Effector memory CD8-positive, alpha-beta T cell (primary cell): ENCODE measurements around the gene DCDC1.

Experiments
- ATAC-seq: fragments of 150-1000 bp; cut with Tn5 transposase; replicated peaks from 2 replicates; pipeline ENCODE4 v1.10.0; 2021; ENCODE audit warnings: mild to moderate bottlenecking, moderate library complexity
- DNase-seq, 3 experiments: peaks; one replicate each; pipeline ENCODE4 v3.0.0; 2021
- H3K27ac Mint-ChIP-seq, 2 donors: one replicate each; pipeline ENCODE4 v1.8.0; 2022; ENCODE audit warnings: mild to moderate bottlenecking in 2 of 2, mixed read lengths in 2 of 2, moderate library complexity in 2 of 2
- H3K27me3 Mint-ChIP-seq, 2 donors: one replicate each; pipeline ENCODE4 v1.8.0; 2022; ENCODE audit warnings: mixed read lengths in 2 of 2
- H3K36me3 Mint-ChIP-seq: one replicate; pipeline ENCODE4 v1.8.0; 2022; ENCODE audit warnings: mild to moderate bottlenecking, moderate library complexity, mixed read lengths; ENCODE audit not compliant: insufficient read depth
- H3K4me1 Mint-ChIP-seq, 2 donors: one replicate each; pipeline ENCODE4 v1.8.0; 2022; ENCODE audit warnings: low read depth in 2 of 2, mixed read lengths in 2 of 2
- H3K4me3 Mint-ChIP-seq, 2 donors: one replicate each; pipeline ENCODE4 v1.8.0; 2022; ENCODE audit warnings: mild to moderate bottlenecking in 2 of 2, mixed read lengths in 2 of 2, moderate library complexity in 2 of 2
- H3K9me3 Mint-ChIP-seq, 2 donors: one replicate each; pipeline ENCODE4 v1.8.0; 2022; ENCODE audit warnings: mixed read lengths in 2 of 2

The DCDC1 gene

GRCh38 chr11:31001427-31001826, 368.1 kb downstream of the DCDC1 start:
- H3K9me3 Mint-ChIP-seq = peaks cover 0 to 17% of the 10 kb centered on the region in 2 donors
- no peak overlapping the region for H3K27ac Mint-ChIP-seq
- no peak overlapping the region for H3K4me3 Mint-ChIP-seq
- no peaks in the 10 kb centered on the region for H3K36me3 Mint-ChIP-seq
- no peaks in the 10 kb centered on the region for H3K27me3 Mint-ChIP-seq
- ATAC-seq = no peak
- H3K4me1 Mint-ChIP-seq = no peaks in the 10 kb centered on the region
- DNase-seq = no peak

GRCh38 chr11:31000381-31000780, 369.2 kb downstream of the DCDC1 start:
- no peak for DNase-seq
- Mint-ChIP-seq H3K9me3 (peaks cover 0 to 17% of the 10 kb centered on the region in 2 donors), H3K27ac (no peak overlapping the region)

GRCh38 chr11:30992513-30992849, 377.1 kb downstream of the DCDC1 start:
- Mint-ChIP-seq H3K27ac (no peak overlapping the region), H3K36me3 (no peaks in the 10 kb centered on the region)
- no peak for ATAC-seq

More at GRCh38 chr11:31000381-31000780, 369.2 kb downstream of the DCDC1 start:
- ATAC-seq = no peak
- Mint-ChIP-seq H3K4me1 (no peaks in the 10 kb centered on the region), H3K4me3 (no peak overlapping the region), H3K36me3 (no peaks in the 10 kb centered on the region), H3K27me3 (no peaks in the 10 kb centered on the region)

GRCh38 chr11:30991802-30992512, 377.6 kb downstream of the DCDC1 start:
- DNase-seq = no peak
- no peak for ATAC-seq
- H3K27me3 Mint-ChIP-seq = no peaks in the 10 kb centered on the region
- H3K36me3 Mint-ChIP-seq = no peaks in the 10 kb centered on the region
- peaks cover 0 to 15% of the 10 kb centered on the region in 2 donors for H3K9me3 Mint-ChIP-seq
- no peak overlapping the region for H3K27ac Mint-ChIP-seq
- no peaks in the 10 kb centered on the region for H3K4me1 Mint-ChIP-seq
- H3K4me3 Mint-ChIP-seq = no peak overlapping the region

More at GRCh38 chr11:30992513-30992849, 377.1 kb downstream of the DCDC1 start:
- DNase-seq = no peak
- Mint-ChIP-seq H3K4me3 (no peak overlapping the region), H3K4me1 (no peaks in the 10 kb centered on the region), H3K27me3 (no peaks in the 10 kb centered on the region), H3K9me3 (peaks cover 0 to 17% of the 10 kb centered on the region in 2 donors)

- ATAC-seq (no peak), DNase-seq (no peak)
- Mint-ChIP-seq H3K27me3 (no peaks in the 10 kb centered on the region), H3K4me3 (no peak overlapping the region), H3K36me3 (no peaks in the 10 kb centered on the region), H3K27ac (no peak overlapping the region), H3K4me1 (no peaks in the 10 kb centered on the region), H3K9me3 (peaks cover 0 to 15% of the 10 kb centered on the region in 2 donors)
Observed at GRCh38 chr11:30991376-30991775, 378.2 kb downstream of the DCDC1 start.

- peaks cover 0 to 13% of the 10 kb centered on the region in 2 donors for H3K9me3 Mint-ChIP-seq
- DNase-seq (no peak), ATAC-seq (no peak)
- no peaks in the 10 kb centered on the region for H3K36me3 Mint-ChIP-seq
- no peaks in the 10 kb centered on the region for H3K27me3 Mint-ChIP-seq
- H3K27ac Mint-ChIP-seq = no peak overlapping the region
- no peak overlapping the region for H3K4me3 Mint-ChIP-seq
- no peaks in the 10 kb centered on the region for H3K4me1 Mint-ChIP-seq
Observed at GRCh38 chr11:30990625-30991296, 378.8 kb downstream of the DCDC1 start.

- H3K4me3 Mint-ChIP-seq = no peak overlapping the region
- H3K9me3 Mint-ChIP-seq = peaks cover 0 to 13% of the 10 kb centered on the region in 2 donors
- no peak for ATAC-seq
- DNase-seq = no peak
- H3K27ac Mint-ChIP-seq = no peak overlapping the region
- H3K36me3 Mint-ChIP-seq = no peaks in the 10 kb centered on the region
- no peaks in the 10 kb centered on the region for H3K27me3 Mint-ChIP-seq
- no peaks in the 10 kb centered on the region for H3K4me1 Mint-ChIP-seq
Observed at GRCh38 chr11:30987819-30988218, 381.7 kb downstream of the DCDC1 start.

GRCh38 chr11:30985536-30985935, 384.0 kb downstream of the DCDC1 start:
- Mint-ChIP-seq H3K36me3 (no peaks in the 10 kb centered on the region), H3K27me3 (no peaks in the 10 kb centered on the region), H3K4me3 (no peak overlapping the region), H3K9me3 (peaks cover 0 to 13% of the 10 kb centered on the region in 2 donors), H3K4me1 (no peaks in the 10 kb centered on the region), H3K27ac (no peak overlapping the region)
- DNase-seq (no peak), ATAC-seq (no peak)

GRCh38 chr11:30984827-30985226, 384.7 kb downstream of the DCDC1 start:
- Mint-ChIP-seq H3K27ac (no peak overlapping the region), H3K4me3 (no peak overlapping the region), H3K4me1 (no peaks in the 10 kb centered on the region), H3K27me3 (no peaks in the 10 kb centered on the region), H3K9me3 (peaks cover 0 to 12% of the 10 kb centered on the region in 2 donors), H3K36me3 (no peaks in the 10 kb centered on the region)
- DNase-seq = no peak
- no peak for ATAC-seq

GRCh38 chr11:30984442-30984816, 385.1 kb downstream of the DCDC1 start:
- no peak overlapping the region for H3K27ac Mint-ChIP-seq
- H3K36me3 Mint-ChIP-seq = no peaks in the 10 kb centered on the region
- no peak overlapping the region for H3K4me3 Mint-ChIP-seq
- no peaks in the 10 kb centered on the region for H3K4me1 Mint-ChIP-seq
- peaks cover 0 to 9% of the 10 kb centered on the region in 2 donors for H3K9me3 Mint-ChIP-seq
- ATAC-seq (no peak), DNase-seq (no peak)
- no peaks in the 10 kb centered on the region for H3K27me3 Mint-ChIP-seq

GRCh38 chr11:30983776-30984441, 385.6 kb downstream of the DCDC1 start:
- no peak overlapping the region for H3K4me3 Mint-ChIP-seq
- no peak for DNase-seq
- H3K36me3 Mint-ChIP-seq = no peaks in the 10 kb centered on the region
- no peak for ATAC-seq
- no peaks in the 10 kb centered on the region for H3K27me3 Mint-ChIP-seq
- H3K4me1 Mint-ChIP-seq = no peaks in the 10 kb centered on the region
- H3K27ac Mint-ChIP-seq = no peak overlapping the region
- H3K9me3 Mint-ChIP-seq = peaks cover 0 to 9% of the 10 kb centered on the region in 2 donors

- DNase-seq (no peak), ATAC-seq (no peak)
- no peak overlapping the region for H3K4me3 Mint-ChIP-seq
- no peaks in the 10 kb centered on the region for H3K4me1 Mint-ChIP-seq
- no peaks in the 10 kb centered on the region for H3K36me3 Mint-ChIP-seq
- H3K27me3 Mint-ChIP-seq = no peaks in the 10 kb centered on the region
- H3K27ac Mint-ChIP-seq = no peak overlapping the region
- peaks cover 0 to 9% of the 10 kb centered on the region in 2 donors for H3K9me3 Mint-ChIP-seq
Observed at GRCh38 chr11:30983143-30983542, 386.4 kb downstream of the DCDC1 start.

- no peak overlapping the region for H3K27ac Mint-ChIP-seq
- no peaks in the 10 kb centered on the region for H3K4me1 Mint-ChIP-seq
- peaks cover 9 to 23% of the 10 kb centered on the region in 2 donors for H3K9me3 Mint-ChIP-seq
- no peak for DNase-seq
- H3K27me3 Mint-ChIP-seq = no peaks in the 10 kb centered on the region
- H3K4me3 Mint-ChIP-seq = no peak overlapping the region
- H3K36me3 Mint-ChIP-seq = no peaks in the 10 kb centered on the region
- no peak for ATAC-seq
Observed at GRCh38 chr11:30967579-30967978, 402.0 kb downstream of the DCDC1 start.
